ENCODE data around the gene GTF2B.

Gene GTF2B

DNA sequence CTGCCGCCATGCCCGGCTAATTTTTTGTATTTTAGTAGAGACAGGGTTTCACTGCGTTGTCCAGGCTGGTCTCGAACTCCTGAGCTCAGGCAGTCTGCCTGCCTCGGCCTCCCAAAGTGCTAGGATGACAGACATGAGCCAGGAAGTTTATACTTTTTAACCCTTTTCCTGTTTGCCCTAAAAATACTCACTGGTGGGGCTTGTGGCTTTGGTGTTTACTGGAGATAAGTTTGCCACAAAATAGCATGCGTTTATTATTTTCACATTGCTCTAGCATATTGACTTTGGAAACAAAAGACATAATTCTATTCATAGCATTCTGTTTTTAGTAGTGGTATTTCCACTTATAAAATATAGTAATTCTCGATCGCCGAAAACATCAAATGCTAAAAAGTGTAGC is 19.8 kb upstream of the GTF2B start:
- TF ChIP-seq, protein P1, sequence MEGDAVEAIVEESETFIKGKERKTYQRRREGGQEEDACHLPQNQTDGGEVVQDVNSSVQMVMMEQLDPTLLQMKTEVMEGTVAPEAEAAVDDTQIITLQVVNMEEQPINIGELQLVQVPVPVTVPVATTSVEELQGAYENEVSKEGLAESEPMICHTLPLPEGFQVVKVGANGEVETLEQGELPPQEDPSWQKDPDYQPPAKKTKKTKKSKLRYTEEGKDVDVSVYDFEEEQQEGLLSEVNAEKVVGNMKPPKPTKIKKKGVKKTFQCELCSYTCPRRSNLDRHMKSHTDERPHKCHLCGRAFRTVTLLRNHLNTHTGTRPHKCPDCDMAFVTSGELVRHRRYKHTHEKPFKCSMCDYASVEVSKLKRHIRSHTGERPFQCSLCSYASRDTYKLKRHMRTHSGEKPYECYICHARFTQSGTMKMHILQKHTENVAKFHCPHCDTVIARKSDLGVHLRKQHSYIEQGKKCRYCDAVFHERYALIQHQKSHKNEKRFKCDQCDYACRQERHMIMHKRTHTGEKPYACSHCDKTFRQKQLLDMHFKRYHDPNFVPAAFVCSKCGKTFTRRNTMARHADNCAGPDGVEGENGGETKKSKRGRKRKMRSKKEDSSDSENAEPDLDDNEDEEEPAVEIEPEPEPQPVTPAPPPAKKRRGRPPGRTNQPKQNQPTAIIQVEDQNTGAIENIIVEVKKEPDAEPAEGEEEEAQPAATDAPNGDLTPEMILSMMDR (IDR thresholded peaks at IDR 0.05; ENCODE audit: unreplicated experiment in 3 of 3), result no peak
- Mint-ChIP-seq H3K9me3 (peaks cover 21% of the 10 kb centered on the region), H3K4me3 (no peak overlapping the region), H3K36me3 (ENCODE audit: low read depth) (peaks cover 16% of the 10 kb centered on the region), H3K4me1 (no peaks in the 10 kb centered on the region), H3K27me3 (ENCODE audit: low read depth) (no peaks in the 10 kb centered on the region), H3K27ac (no peak overlapping the region)

DNA sequence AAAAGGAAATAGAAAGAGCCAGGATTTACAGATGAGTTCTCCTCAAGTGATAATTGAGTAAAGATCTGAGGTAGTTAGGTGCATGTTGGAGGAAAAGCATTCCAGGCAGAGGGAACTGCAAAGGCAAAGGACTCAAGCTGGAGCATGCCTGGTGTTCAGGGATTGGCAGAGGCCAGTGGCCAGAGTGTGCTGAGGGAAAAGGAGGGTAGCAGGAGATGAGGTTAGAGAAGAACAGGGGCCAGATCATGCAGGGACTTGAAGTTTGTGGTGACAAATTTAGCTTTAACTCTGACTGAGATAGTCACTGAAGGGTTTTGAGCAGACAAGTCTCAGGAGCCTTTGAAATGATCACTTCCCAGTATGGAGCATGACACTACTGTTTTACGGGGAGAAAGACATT is 19.0 kb upstream of the GTF2B start:
- H3K27ac Mint-ChIP-seq, result no peak overlapping the region
- H3K27me3 Mint-ChIP-seq (ENCODE audit: low read depth), result no peaks in the 10 kb centered on the region
- TF ChIP-seq, protein P1 (IDR thresholded peaks at IDR 0.05; ENCODE audit: unreplicated experiment in 3 of 3), result no peak
- H3K36me3 Mint-ChIP-seq (ENCODE audit: low read depth), result peaks cover 8% of the 10 kb centered on the region
- no peaks in the 10 kb centered on the region for H3K4me1 Mint-ChIP-seq
- H3K9me3 Mint-ChIP-seq, result peaks cover 13% of the 10 kb centered on the region
- no peak overlapping the region for H3K4me3 Mint-ChIP-seq

DNA sequence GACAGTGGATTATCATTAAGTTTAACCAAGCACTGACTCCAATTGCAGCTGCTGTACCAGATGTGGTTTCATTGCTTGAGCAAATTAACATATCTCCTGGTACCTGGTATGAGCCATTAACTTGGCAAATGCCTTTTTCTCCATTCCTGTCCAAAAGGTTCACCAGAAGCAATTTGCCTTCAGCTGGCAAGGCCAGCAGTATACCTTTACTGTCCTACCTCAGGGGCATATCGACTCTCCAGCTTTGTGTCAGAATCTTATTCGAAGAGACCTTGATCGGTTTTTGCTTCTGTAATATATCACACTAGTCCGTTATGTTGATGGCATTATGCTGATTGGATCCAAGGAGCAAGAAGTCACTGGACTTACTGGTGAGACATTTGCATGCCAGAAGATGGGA is 9.5 kb upstream of the GTF2B start:
- H3K9me3 Mint-ChIP-seq, result no peaks in the 10 kb centered on the region
- peaks cover 5% of the 10 kb centered on the region for H3K4me1 Mint-ChIP-seq
- peaks cover 3% of the 10 kb centered on the region for H3K27me3 Mint-ChIP-seq (ENCODE audit: low read depth)
- TF ChIP-seq, protein P1 (IDR thresholded peaks at IDR 0.05; ENCODE audit: unreplicated experiment in 3 of 3), result no peak
- no peak overlapping the region for H3K4me3 Mint-ChIP-seq
- no peak overlapping the region for H3K27ac Mint-ChIP-seq
- no peaks in the 10 kb centered on the region for H3K36me3 Mint-ChIP-seq (ENCODE audit: low read depth)

DNA sequence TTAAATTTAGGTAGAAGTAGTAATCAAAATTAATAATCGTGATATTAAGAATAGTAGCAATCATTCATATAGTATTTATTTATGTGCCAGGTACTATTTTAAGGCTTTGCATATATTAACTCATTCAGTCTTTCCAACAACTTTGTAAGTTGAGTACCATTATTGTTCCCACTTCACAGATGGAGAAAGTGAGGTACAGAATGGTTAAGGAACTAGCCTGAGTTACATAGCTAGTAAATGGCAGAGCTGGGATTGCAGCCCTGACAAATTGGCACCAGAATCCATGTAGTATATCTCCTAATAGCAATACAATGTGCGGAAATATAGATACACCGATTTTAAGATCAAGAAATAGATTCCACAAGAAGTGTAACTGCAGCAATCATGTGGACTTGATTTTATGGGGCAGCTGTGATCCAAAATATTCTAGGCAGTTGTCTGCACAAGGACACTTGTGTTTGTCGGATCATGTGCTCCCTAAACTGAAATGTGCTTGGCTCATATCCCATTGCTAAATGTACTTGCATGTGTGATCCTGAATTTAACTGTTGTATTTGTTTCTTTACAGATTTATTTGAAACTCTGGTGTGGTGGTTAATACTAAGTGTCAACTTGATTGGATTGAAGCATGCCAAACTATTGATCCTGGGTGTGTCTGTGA is 5.8 kb upstream of the GTF2B start:
- H3K4me1 Mint-ChIP-seq, result peaks cover 5% of the 10 kb centered on the region
- no peak overlapping the region for H3K4me3 Mint-ChIP-seq
- H3K36me3 Mint-ChIP-seq (ENCODE audit: low read depth), result no peaks in the 10 kb centered on the region
- H3K27me3 Mint-ChIP-seq (ENCODE audit: low read depth), result peaks cover 3% of the 10 kb centered on the region
- H3K9me3 Mint-ChIP-seq, result no peaks in the 10 kb centered on the region
- TF ChIP-seq, protein P1 (IDR thresholded peaks at IDR 0.05; ENCODE audit: unreplicated experiment in 3 of 3), result no peak
- peak overlapping the region; percentile 34 to 92 (median 70) for H3K27ac Mint-ChIP-seq

DNA sequence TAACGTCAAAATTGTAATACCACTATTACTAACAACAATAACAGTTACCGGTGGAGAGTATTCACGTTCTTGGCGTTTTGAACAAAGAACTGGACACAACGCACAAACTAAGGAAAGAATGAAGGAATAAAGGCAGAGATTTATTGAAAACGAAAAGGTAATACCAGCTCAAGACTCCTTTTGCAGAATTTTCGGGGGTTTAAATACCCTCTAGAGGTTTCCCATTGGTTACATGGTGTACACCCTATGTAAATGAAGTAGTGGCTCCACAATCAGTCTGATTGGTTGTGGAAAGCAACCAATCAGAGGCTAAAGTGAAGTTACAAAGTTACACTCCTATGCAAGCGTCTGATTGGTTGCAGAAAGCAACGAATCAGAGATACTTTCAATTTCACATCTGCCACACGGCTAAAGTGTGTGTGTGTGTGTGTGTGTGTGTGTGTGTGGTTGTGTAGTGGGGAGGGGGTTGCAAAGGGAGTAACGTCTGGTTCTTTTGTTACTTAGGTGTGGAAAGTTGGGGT is 1.1 kb upstream of the GTF2B start:
- Mint-ChIP-seq H3K4me3 (peak overlapping the region; percentile 96 to 98 (median 97)), H3K27me3 (ENCODE audit: low read depth) (no peaks in the 10 kb centered on the region), H3K36me3 (ENCODE audit: low read depth) (no peaks in the 10 kb centered on the region), H3K4me1 (peaks cover 29% of the 10 kb centered on the region), H3K27ac (peak overlapping the region in 2 of 3 experiments; percentile 92 to 94), H3K9me3 (no peaks in the 10 kb centered on the region)
- TF ChIP-seq, protein P1 (IDR thresholded peaks at IDR 0.05; ENCODE audit: unreplicated experiment in 3 of 3), result no peak

DNA sequence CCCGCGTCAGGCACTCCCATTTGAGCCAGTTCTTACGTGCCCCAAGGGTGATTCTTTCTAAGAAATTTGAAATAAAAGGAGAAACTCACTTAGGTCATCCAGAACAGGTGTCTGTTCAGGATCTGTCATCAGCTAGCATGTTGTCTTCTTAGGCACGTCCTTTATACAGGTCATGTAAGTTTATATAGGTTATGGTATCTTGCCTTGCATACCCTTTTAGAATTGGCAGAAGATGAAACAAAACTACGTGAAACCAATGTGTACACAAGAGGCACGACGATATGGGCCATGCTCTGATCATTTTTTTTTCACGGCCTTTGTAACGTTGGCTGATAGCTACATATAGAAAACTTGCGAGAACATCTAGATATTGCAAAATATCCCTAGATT is 579 bp upstream of the GTF2B start:
- Mint-ChIP-seq H3K27me3 (ENCODE audit: low read depth) (no peaks in the 10 kb centered on the region), H3K27ac (peak overlapping the region; percentile 92 to 97 (median 94)), H3K4me3 (peak overlapping the region; percentile 96 to 98 (median 97)), H3K4me1 (peaks cover 26% of the 10 kb centered on the region), H3K9me3 (no peaks in the 10 kb centered on the region), H3K36me3 (ENCODE audit: low read depth) (peaks cover 4% of the 10 kb centered on the region)
- TF ChIP-seq, protein P1 (IDR thresholded peaks at IDR 0.05; ENCODE audit: unreplicated experiment in 3 of 3), result no peak
